Thoracic aorta endothelial cell (primary cell): ENCODE results near the gene STK26. TPM values are rescaled to one million over a fixed set of nuclear protein-coding genes. Genes with fewer than 3 reads are reported as not detected.

ENCODE experiments used
- total RNA-seq: library from RNA; depleted of rRNA; stranded (reverse); fragments of >200 nt; gene quantifications from 2 replicates; pipeline ENCODE4 v1.2.3, GENCODE V29; 2012

Gene STK26
- 2.5 and 5.4 TPM in 2 replicates for total RNA-seq

GRCh38 chrX:132022967-132023895 is at the start of gene STK26:
Gene STK26 (plus strand): TSS chrX:132023302. CDS start chrX:132023618, 316 bp downstream.

Other genes starting within 250 kb of the STK26 start
- not detected in 2 replicates for gene FRMD7, start 104.7 kb downstream of the STK26 start, total RNA-seq
- gene RAP2C, start 196.1 kb downstream of the STK26 start, total RNA-seq: 35.1 and 50.8 TPM in 2 replicates